GM12878 (cell line): ENCODE data around the gene SLC25A26. TPM values are rescaled to one million over a fixed set of nuclear protein-coding genes. Genes with fewer than 3 reads are reported as not detected.

ENCODE experiments used
- ATAC-seq: fragments of 200-7000 bp; cut with Tn5 transposase; 3 replicates; pipeline ENCODE4 v1.9.1; 2020; ENCODE audit warnings: mild to moderate bottlenecking, moderate library complexity
- BruUV-seq: library from RNA; stranded (reverse); fragments of 400-500 nt; replicated peaks from 2 replicates; lab custom pipeline; 2021; lab: Mats Ljungman, UMichigan
- CTCF ChIA-PET: fragments of 300-600 bp; sonication (Branson Sonifier 250); formaldehyde crosslinking; extraction: SDS; loops from one replicate; lab custom pipeline; 2021; ENCODE audit warnings: inconsistent platforms; lab: Yijun Ruan, JAX
- POLR2A ChIA-PET: fragments of 350-600 bp; formaldehyde crosslinking; extraction: SDS; loops from one replicate; lab custom pipeline; 2021; ENCODE audit warnings: inconsistent platforms; lab: Charles Lee
- RAD21 ChIA-PET: fragments of 300-600 bp; sonication (Branson Sonifier 250); formaldehyde crosslinking; loops from one replicate; lab custom pipeline; 2023; ENCODE audit warnings: antibody characterized with exemption; ENCODE audit not compliant: unreplicated experiment; lab: Charles Lee
- SMC1A ChIA-PET: fragments of 300-600 bp; sonication (Branson Sonifier 250); formaldehyde crosslinking; loops from one replicate; lab custom pipeline; 2023; ENCODE audit not compliant: unreplicated experiment, uncharacterized antibody; lab: Charles Lee
- DNase-seq: peaks from one replicate; pipeline ENCODE4 v3.0.0-alpha.2; 2011; ENCODE audit warnings: low read depth, low spot score
- FAIRE-seq: peaks from 3 replicates; lab custom pipeline; 2011; peaks lifted over from hg19 to GRCh38; lab: Jason Lieb, UNC
- H2AFZ ChIP-seq: 2 replicates; pipeline ENCODE4 v1.6.0; 2011; ENCODE audit warnings: low read depth, low read length, control low read depth; ENCODE audit not compliant: control insufficient read depth
- H3K27ac ChIP-seq: 2 replicates; pipeline ENCODE4 v1.5.1; 2011; ENCODE audit warnings: control low read depth; ENCODE audit not compliant: control insufficient read depth, insufficient read depth
- H3K27me3 ChIP-seq, 2 experiments: replicated peaks in 1 of 2; 2 replicates each; pipeline versions ENCODE4 v1.6.0 to v1.6.1; 2011; ENCODE audit warnings: low read length in 1 of 2; ENCODE audit not compliant: control insufficient read depth in 2 of 2, insufficient read depth in 2 of 2
- H3K36me3 ChIP-seq, 2 experiments: 2 replicates each; pipeline ENCODE4 v1.5.1; 2011; ENCODE audit warnings: low read length in 1 of 2; ENCODE audit not compliant: control insufficient read depth in 2 of 2, insufficient read depth in 2 of 2
- H3K4me1 ChIP-seq: 2 replicates; pipeline ENCODE4 v1.6.1; 2011; ENCODE audit warnings: mild to moderate bottlenecking, low read length, moderate library complexity, mixed read lengths; ENCODE audit not compliant: control insufficient read depth, insufficient read depth
- H3K4me2 ChIP-seq: 2 replicates; pipeline ENCODE4 v1.6.0; 2011; ENCODE audit warnings: control low read depth; ENCODE audit not compliant: control insufficient read depth, insufficient read depth
- H3K4me3 ChIP-seq: fragments of 200-600 bp; sonication (generic); 2 replicates; pipeline ENCODE4 v1.5.1; 2016
- H3K79me2 ChIP-seq: 2 replicates; pipeline ENCODE4 v1.6.0; 2011; ENCODE audit warnings: low read length; ENCODE audit not compliant: control insufficient read depth, insufficient read depth
- H3K9ac ChIP-seq: 2 replicates; pipeline ENCODE4 v1.8.0; 2011; ENCODE audit warnings: low read length, control low read depth, mixed read lengths; ENCODE audit not compliant: control insufficient read depth, insufficient read depth
- H3K9me3 ChIP-seq: replicated peaks from 3 replicates; pipeline ENCODE4 v1.5.1; 2011; ENCODE audit warnings: mild to moderate bottlenecking, low read length; ENCODE audit not compliant: control insufficient read depth, insufficient read depth
- H4K20me1 ChIP-seq: 2 replicates; pipeline ENCODE4 v1.6.0; 2011; ENCODE audit not compliant: control insufficient read depth, insufficient read depth
- CUX1 ChIP-seq: IDR thresholded peaks from 2 replicates; pipeline ENCODE4 v1.6.1; 2012; ENCODE audit warnings: improper control_type of control experiment, low read depth, low read length; ENCODE audit not compliant: insufficient replicate concordance
- FOXK2 ChIP-seq: fragments of 450-650 bp; IDR thresholded peaks from 2 replicates; pipeline ENCODE4 v1.6.1; 2017; ENCODE audit warnings: mild to moderate bottlenecking, moderate library complexity
- IKZF2 ChIP-seq, 2 experiments: fragments of 450-650 bp; IDR thresholded peaks; 2 replicates each; pipeline ENCODE4 v1.6.1; 2017; ENCODE audit warnings: mild to moderate bottlenecking in 2 of 2, moderate library complexity in 2 of 2
- MYC ChIP-seq: IDR thresholded peaks from 2 replicates; pipeline ENCODE4 v1.6.1; 2011; ENCODE audit warnings: mild to moderate bottlenecking, low read length, moderate library complexity, inconsistent platforms; ENCODE audit not compliant: insufficient read depth, insufficient replicate concordance, insufficient read length, severe bottlenecking
- RAD21 ChIP-seq: IDR thresholded peaks from 2 replicates; pipeline ENCODE4 v1.6.1; 2011; ENCODE audit warnings: mild to moderate bottlenecking, low read depth, low read length, moderate library complexity; ENCODE audit not compliant: insufficient read depth
- WGBS: methylation state at CpG from one replicate; pipeline ENCODE4 v1.1.6; 2016; ENCODE audit warnings: low lambda C conversion rate; ENCODE audit not compliant: insufficient replicate concordance, insufficient coverage; ENCODE audit errors: missing lambda C conversion rate; 5-methylcytosine and 5-hydroxymethylcytosine counted together
- in situ Hi-C: fragments of 300-500 bp; cut with MboI; formaldehyde crosslinking; loops from 9 replicates; pipeline ENCODE4 v1.14.3; 2018; ENCODE audit warnings: mixed read lengths
- intact Hi-C: fragments of 100-400 bp; cut with micrococcal nuclease; formaldehyde crosslinking; loops from one replicate; pipeline ENCODE4 v1.14.2; 2022; ENCODE audit not compliant: unreplicated experiment
- polyA plus RNA-seq, 11 experiments: library from polyadenylated mRNA; depleted of rRNA in 4 of 11; unstranded in 6 of 11; stranded (reverse) in 5 of 11; fragments of >200 nt; fragmentation: Nextera tagmentation in 4 of 11; fragmentation: Illumina TruSeq in 1 of 11; extraction: Ambion mirVana in 4 of 11; extraction: Trizol in 1 of 11; gene quantifications; 1 replicate in 1 of 11; 2 replicates in 10 of 11; pipeline versions ENCODE4 v1.2.1 to v1.2.3, GENCODE V29; 2011 to 2016; ENCODE audit warnings: inconsistent platforms in 2 of 11, missing spikeins in 2 of 11, low read depth in 1 of 11
- total RNA-seq, 4 experiments: library from RNA; depleted of rRNA in 3 of 4; stranded (reverse); fragments of >200 nt in 3 of 4; fragmentation: Illumina TruSeq in 1 of 4; extraction: Trizol in 1 of 4; gene quantifications; 2 replicates each; pipeline versions ENCODE4 v1.2.1 to v1.2.3, GENCODE V29; 2013 to 2021

Gene SLC25A26
- total and polyA plus RNA-seq, 10 of the 15 experiments (the other 5 are each of a cell fraction or from before 2014, with no cell fraction given), result 14.6 to 49.7 (median 24.9) TPM

- no peak for TF ChIP-seq CUX1
These were observed 145.9 kb downstream of the SLC25A26 start (continued) for GRCh38 chr3:66366747-66367146.

DNA sequence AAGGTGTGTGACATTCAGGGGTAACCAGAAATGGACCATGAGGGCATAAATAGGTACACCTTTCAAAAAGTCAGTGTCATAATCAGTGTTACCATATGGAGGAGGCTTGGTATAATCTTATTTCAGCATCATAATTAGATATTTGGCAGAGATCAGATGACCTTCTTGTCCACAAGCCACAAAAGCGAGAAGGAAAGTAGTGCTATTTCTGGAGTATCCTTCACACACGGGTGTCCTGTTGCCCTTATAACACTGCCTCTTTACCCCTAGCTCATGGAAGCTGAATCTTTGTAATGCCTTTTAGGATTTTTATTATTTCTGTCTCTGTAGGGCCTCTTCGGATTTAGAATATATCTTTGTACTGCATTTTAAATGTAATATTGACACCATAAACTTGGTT lies 147.2 kb downstream of the SLC25A26 start:
- in situ Hi-C loops, result no loop called here

More for the DNA sequence above, 147.2 kb downstream of the SLC25A26 start:
- FAIRE-seq (no peak), ATAC-seq (no peak), DNase-seq (no peak)
- Histone ChIP-seq H3K4me3 (no peak overlapping the region), H3K4me1 (no peaks in the 10 kb centered on the region), H3K79me2 (no peaks in the 10 kb centered on the region), H3K36me3 (no peaks in the 10 kb centered on the region; a peak in 1 of 4 replicates), H3K27me3 (no peaks in the 10 kb centered on the region), H3K27ac (no peak overlapping the region), H3K9me3 (no peaks in the 10 kb centered on the region), H3K9ac (no peak overlapping the region), H3K4me2 (no peak overlapping the region), H4K20me1 (no peaks in the 10 kb centered on the region), H2AFZ (no peak overlapping the region)
- ChIA-PET POLR2A (no interaction called here), SMC1A (interaction anchor here (1.0 kb wide), 1 partner anchor 10 kb away, joined by 3 read pairs; no protein-coding TSS in a partner anchor), CTCF (interaction anchor here (0.8 to 2.3 kb wide), 2 partner anchors 10 to 90 kb away, joined by 3 to 9 read pairs; no protein-coding TSS in a partner anchor), RAD21 (interaction anchor here (1.0 kb wide), 1 partner anchor 26 kb away, joined by 3 read pairs; no protein-coding TSS in a partner anchor)
- TF ChIP-seq IKZF2 (IDR thresholded peaks at IDR 0.05) (no peak), RAD21 (no peak), MYC (no peak), FOXK2 (no peak)
- no TSS peak for BruUV-seq
- intact Hi-C loops, result no loop called here
- 67% methylated on average over 3 of the region's 3 CpGs for WGBS
